B cell (primary cell): Measurements from ENCODE around the gene MED12L. TPM values are rescaled to one million over a fixed set of nuclear protein-coding genes. Genes with fewer than 3 reads are reported as not detected.

ENCODE experiments used
- ATAC-seq: fragments of 200-7000 bp; cut with Tn5 transposase; one replicate; pipeline ENCODE4 v1.10.0; 2021; ENCODE audit warnings: low read depth, mild to moderate bottlenecking, moderate number of reproducible peaks, moderate library complexity
- CTCF ChIA-PET: fragments of 350-600 bp; sonication (Branson Sonifier 250); formaldehyde crosslinking; loops from one replicate; lab custom pipeline; 2021; ENCODE audit warnings: antibody characterized with exemption, inconsistent platforms; lab: Charles Lee
- POLR2A ChIA-PET: fragments of 350-600 bp; sonication (Branson Sonifier 250); formaldehyde crosslinking; loops from one replicate; lab custom pipeline; 2021; ENCODE audit warnings: antibody characterized with exemption; lab: Charles Lee
- DNase-seq: peaks from one replicate; pipeline ENCODE4 v3.0.0; 2013
- H2AFZ ChIP-seq: 2 replicates; pipeline ENCODE4 v1.6.1; 2012; ENCODE audit warnings: mild to moderate bottlenecking, low read depth, low read length; ENCODE audit not compliant: insufficient read depth, poor library complexity, severe bottlenecking
- H3K27ac ChIP-seq, 2 donors: 1 replicate in 1 of 2; 2 replicates in 1 of 2; pipeline ENCODE4 v1.5.1; 2012 to 2013; ENCODE audit warnings: low read length in 2 of 2, mild to moderate bottlenecking in 2 of 2, moderate library complexity in 1 of 2
- H3K27me3 ChIP-seq, 4 experiments: fragments of 200-600 bp in 1 of 4; sonication (generic) in 1 of 4; replicated peaks in 1 of 4; 1 replicate in 2 of 4; 2 replicates in 2 of 4; pipeline versions ENCODE4 v1.6.1 to v1.7.0; 2013 to 2016; ENCODE audit warnings: low read length in 3 of 4, mild to moderate bottlenecking in 2 of 4, mixed read lengths in 1 of 4, moderate library complexity in 1 of 4; ENCODE audit not compliant: insufficient read depth in 4 of 4, control insufficient read depth in 3 of 4; ENCODE audit errors: control extremely low read depth in 1 of 4
- H3K36me3 ChIP-seq, 2 experiments: replicated peaks in 1 of 2; 1 replicate in 1 of 2; 2 replicates in 1 of 2; pipeline versions ENCODE4 v1.6.1 to v1.7.1; 2013; ENCODE audit warnings: low read length in 1 of 2; ENCODE audit not compliant: insufficient read depth in 2 of 2, control insufficient read depth in 1 of 2; ENCODE audit errors: control extremely low read depth in 1 of 2, extremely low read depth in 1 of 2
- H3K4me1 ChIP-seq, 2 donors: fragments of 200-600 bp in 1 of 2; sonication (generic) in 1 of 2; 1 replicate in 1 of 2; 2 replicates in 1 of 2; pipeline versions ENCODE4 v1.5.1 to v1.6.1; 2013 to 2017; ENCODE audit warnings: low read length in 2 of 2; ENCODE audit not compliant: control insufficient read depth in 2 of 2, insufficient read depth in 2 of 2
- H3K4me2 ChIP-seq: replicated peaks from 2 replicates; pipeline ENCODE3; 2012; ENCODE audit warnings: mild to moderate bottlenecking, low read depth, low read length; ENCODE audit not compliant: poor library complexity, severe bottlenecking
- H3K4me3 ChIP-seq, 5 experiments: fragments of 200-600 bp in 1 of 5; sonication (generic) in 1 of 5; 1 replicate in 3 of 5; 2 replicates in 2 of 5; pipeline versions ENCODE4 v1.5.1 to v1.7.0; 2011 to 2016; ENCODE audit warnings: low read length in 4 of 5, mild to moderate bottlenecking in 4 of 5, low read depth in 2 of 5, control low read depth in 1 of 5, moderate library complexity in 1 of 5; ENCODE audit not compliant: insufficient read depth in 1 of 5; ENCODE audit errors: control extremely low read depth in 1 of 5, extremely low read depth in 1 of 5
- H3K79me2 ChIP-seq: fragments of 200-600 bp; sonication (generic); one replicate; pipeline ENCODE4 v1.6.0; 2016; ENCODE audit warnings: low read length; ENCODE audit not compliant: control insufficient read depth, insufficient read depth
- H3K9ac ChIP-seq: fragments of 200-600 bp; sonication (generic); 2 replicates; pipeline ENCODE4 v1.6.1; 2017; ENCODE audit warnings: mild to moderate bottlenecking, low read length, moderate library complexity
- H3K9me3 ChIP-seq, 3 donors: one replicate each; pipeline versions ENCODE4 v1.6.1 to v1.7.1; 2013; ENCODE audit warnings: low read length in 2 of 3; ENCODE audit not compliant: control insufficient read depth in 2 of 3, insufficient read depth in 1 of 3; ENCODE audit errors: control extremely low read depth in 1 of 3
- H4K20me1 ChIP-seq: 2 replicates; pipeline ENCODE4 v1.6.0; 2012; ENCODE audit warnings: mild to moderate bottlenecking, low read length; ENCODE audit not compliant: insufficient read depth, control insufficient read depth, poor library complexity, severe bottlenecking
- H3K27ac Mint-ChIP-seq: one replicate; pipeline ENCODE4 v1.8.0; 2021; ENCODE audit warnings: mixed read lengths
- H3K27me3 Mint-ChIP-seq: one replicate; pipeline ENCODE4 v1.8.0; 2021; ENCODE audit warnings: mixed read lengths
- H3K4me1 Mint-ChIP-seq: one replicate; pipeline ENCODE4 v1.8.0; 2021; ENCODE audit warnings: mixed read lengths
- H3K4me3 Mint-ChIP-seq: one replicate; pipeline ENCODE4 v1.8.0; 2021; ENCODE audit warnings: mixed read lengths
- H3K9me3 Mint-ChIP-seq: one replicate; pipeline ENCODE4 v1.8.0; 2022; ENCODE audit warnings: mixed read lengths; ENCODE audit not compliant: insufficient read depth
- CTCF ChIP-seq: fragments of 200-600 bp; IDR thresholded peaks from one replicate; pipeline ENCODE4 v1.8.0; 2022; ENCODE audit warnings: antibody characterized with exemption, mild to moderate bottlenecking
- EZH2 ChIP-seq: IDR thresholded peaks from 2 replicates; pipeline ENCODE4 v1.6.1; 2012; ENCODE audit warnings: borderline replicate concordance, low read depth, mild to moderate bottlenecking, moderate library complexity, low read length; ENCODE audit not compliant: insufficient read depth, poor library complexity, severe bottlenecking
- WGBS: methylation state at CpG from one replicate; pipeline ENCODE4 v1.1.5; 2013; ENCODE audit warnings: missing lambda C conversion rate; ENCODE audit not compliant: insufficient coverage; 5-methylcytosine and 5-hydroxymethylcytosine counted together
- intact Hi-C: fragments of 100-400 bp; cut with micrococcal nuclease; formaldehyde crosslinking; loops from one replicate; pipeline ENCODE4 v1.10.0; 2022
- polyA plus RNA-seq: library from polyadenylated mRNA; depleted of rRNA; stranded (reverse); fragments of >200 nt; gene quantifications from 2 replicates; pipeline ENCODE4 v1.2.3, GENCODE V29; 2012
- total RNA-seq, 2 donors: library from RNA; stranded (reverse); fragments of 120-200 nt in 1 of 2; gene quantifications; 1 replicate in 1 of 2; 2 replicates in 1 of 2; pipeline versions ENCODE4 v1.2.3 to v1.2.4, GENCODE V29; 2013 to 2022

Gene MED12L
- total and polyA plus RNA-seq, 2 donors (not counting 1 experiment from before 2014, with no cell fraction given): 0.07 to 0.30 TPM

GRCh38 chr3:151320131-151320530 is 234.7 kb downstream of the MED12L start:
- H3K4me3 ChIP-seq: no peak overlapping the region
- H2AFZ ChIP-seq: no peak overlapping the region
- no peak overlapping the region for H3K4me3 Mint-ChIP-seq
- no peak overlapping the region for H3K27ac Mint-ChIP-seq
- no peaks in the 10 kb centered on the region for H3K4me1 ChIP-seq
- no peaks in the 10 kb centered on the region for H3K9me3 Mint-ChIP-seq
- ChIA-PET CTCF (interaction anchor here (1.2 kb wide), 1 partner anchor 93 kb away, joined by 3 read pairs; no protein-coding TSS in a partner anchor), POLR2A (no interaction called here)
- no peaks in the 10 kb centered on the region for H4K20me1 ChIP-seq
- no peaks in the 10 kb centered on the region for H3K36me3 ChIP-seq
- WGBS: 100% methylated on average over 1 of the region's 2 CpGs
- peaks cover 3% of the 10 kb centered on the region for H3K4me1 Mint-ChIP-seq
- no peak overlapping the region for H3K27ac ChIP-seq
- TF ChIP-seq CTCF (no peak), EZH2 (no peak)
- no peaks in the 10 kb centered on the region for H3K27me3 ChIP-seq
- no peaks in the 10 kb centered on the region for H3K79me2 ChIP-seq
- DNase-seq (no peak), ATAC-seq (no peak)
- H3K27me3 Mint-ChIP-seq: no peaks in the 10 kb centered on the region
- intact Hi-C loops: no loop called here
- H3K9me3 ChIP-seq: no peaks in the 10 kb centered on the region
- no peak overlapping the region for H3K4me2 ChIP-seq
- H3K9ac ChIP-seq: no peak overlapping the region

GRCh38 chr3:151321526-151321925 is 236.1 kb downstream of the MED12L start:
- H3K27me3 Mint-ChIP-seq: no peaks in the 10 kb centered on the region
- TF ChIP-seq EZH2 (no peak), CTCF (no peak)
- POLR2A ChIA-PET: no interaction called here

More at GRCh38 chr3:151321526-151321925, 236.1 kb downstream of the MED12L start:
- peaks cover 5% of the 10 kb centered on the region for H3K4me1 Mint-ChIP-seq
- Histone ChIP-seq H2AFZ (no peak overlapping the region), H3K27me3 (no peaks in the 10 kb centered on the region), H3K36me3 (no peaks in the 10 kb centered on the region), H3K9me3 (no peaks in the 10 kb centered on the region), H3K27ac (no peak overlapping the region), H3K4me3 (no peak overlapping the region), H3K79me2 (no peaks in the 10 kb centered on the region), H3K9ac (no peak overlapping the region), H3K4me2 (no peak overlapping the region), H3K4me1 (no peaks in the 10 kb centered on the region), H4K20me1 (no peaks in the 10 kb centered on the region)
- CTCF ChIA-PET: interaction anchor here (1.2 kb wide), 1 partner anchor 94 kb away, joined by 3 read pairs; no protein-coding TSS in a partner anchor
- intact Hi-C loops: no loop called here
- ATAC-seq (no peak), DNase-seq (no peak)
- H3K4me3 Mint-ChIP-seq: no peak overlapping the region
- no peak overlapping the region for H3K27ac Mint-ChIP-seq
- no CpG with 5 or more reads among the region's 1 CpG for WGBS
- no peaks in the 10 kb centered on the region for H3K9me3 Mint-ChIP-seq
